HG03159 (cell line): ENCODE measurements around the gene CAPN12.
"Not testable (repeated sequence)": the region's sequence is repeated elsewhere in the genome, so short reads cannot be mapped to it uniquely, and the experiment has no call there.

ENCODE experiments used
- ATAC-seq: cut with Tn5 transposase; IDR thresholded peaks from one replicate; pipeline ENCODE4 v1.9.1; 2021; ENCODE audit warnings: mild to moderate bottlenecking, moderate library complexity; ENCODE audit not compliant: unreplicated experiment

Gene CAPN12

GRCh38 chr19:38744298-38744681 is at the start of gene CAPN12:
CAPN12 (minus strand) TSS chr19:38744474; CDS start chr19:38744165, 309 bp downstream.
- ATAC-seq: no peak

GRCh38 chr19:38793671-38794070 is 49.4 kb upstream of the CAPN12 start:
- ATAC-seq: no peak

- ATAC-seq: no peak
These were observed 48.9 kb upstream of the CAPN12 start for GRCh38 chr19:38793177-38793576.

- ATAC-seq: no peak
These were observed 48.2 kb upstream of the CAPN12 start for GRCh38 chr19:38792250-38793111.

- peak; percentile 58 for ATAC-seq
These were observed 47.3 kb upstream of the CAPN12 start for GRCh38 chr19:38791451-38792064.

- ATAC-seq: not testable (repeated sequence)
These were observed 46.5 kb upstream of the CAPN12 start for GRCh38 chr19:38790507-38791403.

- no peak for ATAC-seq
These were observed 44.4 kb upstream of the CAPN12 start, which contains the start of gene LGALS7B for GRCh38 chr19:38788478-38789243. LGALS7B (plus strand) TSS chr19:38789200; CDS start chr19:38789227, 27 bp downstream.

GRCh38 chr19:38786572-38787265 is 42.4 kb upstream of the CAPN12 start:
- no peak for ATAC-seq

GRCh38 chr19:38786061-38786460 is 41.8 kb upstream of the CAPN12 start:
- ATAC-seq: not testable (repeated sequence)

GRCh38 chr19:38785187-38785699 is 41.0 kb upstream of the CAPN12 start:
- no peak for ATAC-seq

- ATAC-seq: no peak
These were observed 40.0 kb upstream of the CAPN12 start for GRCh38 chr19:38784224-38784623.

GRCh38 chr19:38782212-38782611 is 37.9 kb upstream of the CAPN12 start:
- ATAC-seq: not testable (repeated sequence)

- no peak for ATAC-seq
These were observed 36.8 kb upstream of the CAPN12 start for GRCh38 chr19:38781058-38781457.

- no peak for ATAC-seq
These were observed 36.2 kb upstream of the CAPN12 start for GRCh38 chr19:38780443-38780842.

- ATAC-seq: no peak
These were observed 34.5 kb upstream of the CAPN12 start for GRCh38 chr19:38778733-38779132.

GRCh38 chr19:38774181-38774950 is 30.1 kb upstream of the CAPN12 start:
- no peak for ATAC-seq

GRCh38 chr19:38773469-38774177 is 29.3 kb upstream of the CAPN12 start, which contains the start of gene LGALS7:
LGALS7 (minus strand) TSS chr19:38773517; CDS start chr19:38773492, 25 bp downstream.
- ATAC-seq: no peak

- not testable (repeated sequence) for ATAC-seq
These were observed 27.3 kb upstream of the CAPN12 start for GRCh38 chr19:38771569-38771968.
